Measurements from ENCODE around the gene TRIM15. TPM values are rescaled to one million over a fixed set of nuclear protein-coding genes. Genes with fewer than 3 reads are reported as not detected.

TRIM15 gene
- total and polyA plus RNA-seq, 10 of the 15 experiments (the other 5 are each of a cell fraction or from before 2014, with no cell fraction given): 0.29 TPM; not detected in 9

DNA sequence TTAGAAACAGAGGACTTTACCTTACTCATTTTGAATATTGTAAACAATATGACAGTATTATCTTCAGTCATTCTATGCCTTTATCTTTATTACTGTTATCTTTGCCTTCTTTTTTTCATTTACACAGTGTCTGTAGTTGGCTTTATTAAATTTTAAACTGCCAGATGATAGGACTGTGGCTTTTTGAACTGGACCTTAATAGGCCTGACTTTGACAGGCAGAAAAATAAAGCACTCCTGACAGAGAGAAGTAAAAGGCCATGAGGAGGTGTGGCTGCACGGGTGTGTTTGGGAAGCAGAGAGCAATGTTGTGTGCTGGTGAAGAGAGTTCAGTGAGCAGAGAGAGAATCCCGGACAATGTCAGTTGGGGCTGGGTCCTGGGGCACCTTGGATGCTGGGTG is 19.6 kb upstream of the TRIM15 start:
- POLR2A ChIA-PET: no interaction called here
- Histone ChIP-seq H3K9me3 (replicated peaks; ENCODE audit: control insufficient read depth, insufficient read depth, low read length) (no peaks in the 10 kb centered on the region), H3K79me2 (ENCODE audit: control insufficient read depth, insufficient read depth, low read length) (no peaks in the 10 kb centered on the region), H3K9ac (ENCODE audit: control insufficient read depth, insufficient read depth, low read length) (no peak overlapping the region), H3K4me2 (ENCODE audit: control insufficient read depth, insufficient read depth) (no peak overlapping the region), H3K27me3 (replicated peaks in 1 of 2; ENCODE audit: control insufficient read depth in 2 of 2, insufficient read depth in 2 of 2, low read length in 1 of 2) (peaks cover 2 to 3% of the 10 kb centered on the region in 2 experiments; a peak in 2 of 4 replicates), H2AFZ (ENCODE audit: control insufficient read depth, low read depth, low read length) (no peak overlapping the region), H3K4me1 (ENCODE audit: control insufficient read depth, insufficient read depth, low read length) (no peaks in the 10 kb centered on the region; the same call in 1 of the 2 replicates), H3K4me3 (no peak overlapping the region), H4K20me1 (ENCODE audit: control insufficient read depth, insufficient read depth) (no peaks in the 10 kb centered on the region), H3K27ac (ENCODE audit: control insufficient read depth, insufficient read depth) (no peak overlapping the region), H3K36me3 (ENCODE audit: control insufficient read depth in 2 of 2, insufficient read depth in 2 of 2, low read length in 1 of 2) (no peaks in the 10 kb centered on the region)
- intact Hi-C loops (cut with micrococcal nuclease; ENCODE audit: unreplicated experiment): no loop called here
- SMC1A ChIA-PET (ENCODE audit: uncharacterized antibody, unreplicated experiment): interaction anchor here (0.6 to 2.9 kb wide), 4 partner anchors 8 to 553 kb away, joined by 3 to 14 read pairs (median 3); no protein-coding TSS in a partner anchor
- RAD21 ChIA-PET (ENCODE audit: unreplicated experiment): interaction anchor here (1.3 kb wide), 1 partner anchor 13 kb away, joined by 4 read pairs; no protein-coding TSS in a partner anchor
- ATAC-seq (no peak), DNase-seq (ENCODE audit: low read depth, low spot score) (no peak), FAIRE-seq (no peak)
- in situ Hi-C loops (cut with MboI): no loop called here
- CTCF ChIA-PET: interaction anchor here (1.7 to 3.8 kb wide), 2 partner anchors 10 to 39 kb away, joined by 5 to 28 read pairs; no protein-coding TSS in a partner anchor
- 0% methylated on average over 2 of the region's 2 CpGs for WGBS (ENCODE audit: insufficient coverage, insufficient replicate concordance, low lambda C conversion rate, missing lambda C conversion rate)
- no TSS peak for BruUV-seq (replicated peaks)
- TF ChIP-seq, protein P1, sequence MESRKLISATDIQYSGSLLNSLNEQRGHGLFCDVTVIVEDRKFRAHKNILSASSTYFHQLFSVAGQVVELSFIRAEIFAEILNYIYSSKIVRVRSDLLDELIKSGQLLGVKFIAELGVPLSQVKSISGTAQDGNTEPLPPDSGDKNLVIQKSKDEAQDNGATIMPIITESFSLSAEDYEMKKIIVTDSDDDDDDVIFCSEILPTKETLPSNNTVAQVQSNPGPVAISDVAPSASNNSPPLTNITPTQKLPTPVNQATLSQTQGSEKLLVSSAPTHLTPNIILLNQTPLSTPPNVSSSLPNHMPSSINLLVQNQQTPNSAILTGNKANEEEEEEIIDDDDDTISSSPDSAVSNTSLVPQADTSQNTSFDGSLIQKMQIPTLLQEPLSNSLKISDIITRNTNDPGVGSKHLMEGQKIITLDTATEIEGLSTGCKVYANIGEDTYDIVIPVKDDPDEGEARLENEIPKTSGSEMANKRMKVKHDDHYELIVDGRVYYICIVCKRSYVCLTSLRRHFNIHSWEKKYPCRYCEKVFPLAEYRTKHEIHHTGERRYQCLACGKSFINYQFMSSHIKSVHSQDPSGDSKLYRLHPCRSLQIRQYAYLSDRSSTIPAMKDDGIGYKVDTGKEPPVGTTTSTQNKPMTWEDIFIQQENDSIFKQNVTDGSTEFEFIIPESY (IDR thresholded peaks at IDR 0.05): no peak
- TF ChIP-seq IKZF2 (IDR thresholded peaks at IDR 0.05): no peak
- TF ChIP-seq SIN3A (IDR thresholded peaks at IDR 0.05; ENCODE audit: low read depth, low read length): no peak
- TF ChIP-seq ZZZ3 (IDR thresholded peaks at IDR 0.05; ENCODE audit: control insufficient read depth, insufficient read length, low read depth): no peak
- no peak for TF ChIP-seq NR2F1 (conservative IDR thresholded peaks at IDR 0.05)
- TF ChIP-seq, protein P2, sequence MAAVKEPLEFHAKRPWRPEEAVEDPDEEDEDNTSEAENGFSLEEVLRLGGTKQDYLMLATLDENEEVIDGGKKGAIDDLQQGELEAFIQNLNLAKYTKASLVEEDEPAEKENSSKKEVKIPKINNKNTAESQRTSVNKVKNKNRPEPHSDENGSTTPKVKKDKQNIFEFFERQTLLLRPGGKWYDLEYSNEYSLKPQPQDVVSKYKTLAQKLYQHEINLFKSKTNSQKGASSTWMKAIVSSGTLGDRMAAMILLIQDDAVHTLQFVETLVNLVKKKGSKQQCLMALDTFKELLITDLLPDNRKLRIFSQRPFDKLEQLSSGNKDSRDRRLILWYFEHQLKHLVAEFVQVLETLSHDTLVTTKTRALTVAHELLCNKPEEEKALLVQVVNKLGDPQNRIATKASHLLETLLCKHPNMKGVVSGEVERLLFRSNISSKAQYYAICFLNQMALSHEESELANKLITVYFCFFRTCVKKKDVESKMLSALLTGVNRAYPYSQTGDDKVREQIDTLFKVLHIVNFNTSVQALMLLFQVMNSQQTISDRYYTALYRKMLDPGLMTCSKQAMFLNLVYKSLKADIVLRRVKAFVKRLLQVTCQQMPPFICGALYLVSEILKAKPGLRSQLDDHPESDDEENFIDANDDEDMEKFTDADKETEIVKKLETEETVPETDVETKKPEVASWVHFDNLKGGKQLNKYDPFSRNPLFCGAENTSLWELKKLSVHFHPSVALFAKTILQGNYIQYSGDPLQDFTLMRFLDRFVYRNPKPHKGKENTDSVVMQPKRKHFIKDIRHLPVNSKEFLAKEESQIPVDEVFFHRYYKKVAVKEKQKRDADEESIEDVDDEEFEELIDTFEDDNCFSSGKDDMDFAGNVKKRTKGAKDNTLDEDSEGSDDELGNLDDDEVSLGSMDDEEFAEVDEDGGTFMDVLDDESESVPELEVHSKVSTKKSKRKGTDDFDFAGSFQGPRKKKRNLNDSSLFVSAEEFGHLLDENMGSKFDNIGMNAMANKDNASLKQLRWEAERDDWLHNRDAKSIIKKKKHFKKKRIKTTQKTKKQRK (IDR thresholded peaks at IDR 0.05; ENCODE audit: low read depth, low read length): no peak
- no peak for TF ChIP-seq NRF1 (conservative IDR thresholded peaks at IDR 0.05; ENCODE audit: low read depth, low read length)
- no peak for TF ChIP-seq WRNIP1 (IDR thresholded peaks at IDR 0.05; ENCODE audit: borderline replicate concordance, low read depth, low read length)
- TF ChIP-seq KAT2A (conservative IDR thresholded peaks at IDR 0.05; ENCODE audit: control insufficient read depth, low read depth, low read length): no peak
- TF ChIP-seq, protein P3, sequence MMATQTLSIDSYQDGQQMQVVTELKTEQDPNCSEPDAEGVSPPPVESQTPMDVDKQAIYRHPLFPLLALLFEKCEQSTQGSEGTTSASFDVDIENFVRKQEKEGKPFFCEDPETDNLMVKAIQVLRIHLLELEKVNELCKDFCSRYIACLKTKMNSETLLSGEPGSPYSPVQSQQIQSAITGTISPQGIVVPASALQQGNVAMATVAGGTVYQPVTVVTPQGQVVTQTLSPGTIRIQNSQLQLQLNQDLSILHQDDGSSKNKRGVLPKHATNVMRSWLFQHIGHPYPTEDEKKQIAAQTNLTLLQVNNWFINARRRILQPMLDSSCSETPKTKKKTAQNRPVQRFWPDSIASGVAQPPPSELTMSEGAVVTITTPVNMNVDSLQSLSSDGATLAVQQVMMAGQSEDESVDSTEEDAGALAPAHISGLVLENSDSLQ (IDR thresholded peaks at IDR 0.05): no peak
- no peak for TF ChIP-seq FOS (IDR thresholded peaks at IDR 0.05; ENCODE audit: borderline replicate concordance, extremely low read depth, insufficient read length)
- TF ChIP-seq IKZF1 (conservative IDR thresholded peaks at IDR 0.05): no peak
- TF ChIP-seq, protein P4, sequence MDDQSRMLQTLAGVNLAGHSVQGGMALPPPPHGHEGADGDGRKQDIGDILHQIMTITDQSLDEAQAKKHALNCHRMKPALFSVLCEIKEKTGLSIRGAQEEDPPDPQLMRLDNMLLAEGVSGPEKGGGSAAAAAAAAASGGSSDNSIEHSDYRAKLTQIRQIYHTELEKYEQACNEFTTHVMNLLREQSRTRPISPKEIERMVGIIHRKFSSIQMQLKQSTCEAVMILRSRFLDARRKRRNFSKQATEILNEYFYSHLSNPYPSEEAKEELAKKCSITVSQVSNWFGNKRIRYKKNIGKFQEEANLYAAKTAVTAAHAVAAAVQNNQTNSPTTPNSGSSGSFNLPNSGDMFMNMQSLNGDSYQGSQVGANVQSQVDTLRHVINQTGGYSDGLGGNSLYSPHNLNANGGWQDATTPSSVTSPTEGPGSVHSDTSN (IDR thresholded peaks at IDR 0.05; ENCODE audit: insufficient replicate concordance, low read depth, low read length): no peak

Measured in GM12878 (cell line).